LNCaP clone FGC (cell line): ENCODE results near the gene C10orf88.
A peak's percentile ranks its signal among the peaks of the same experiment; 100 is the strongest.

Experiments used
- DNase-seq: peaks from one replicate; pipeline ENCODE4 v3.0.0-alpha.2; 2011; ENCODE audit warnings: low read depth
- H3K4me3 ChIP-seq: 2 replicates; pipeline ENCODE4 v1.5.1; 2011; ENCODE audit warnings: mild to moderate bottlenecking, low read depth, low read length, control low read depth
- TF ChIP-seq, protein P1 (sequence below): IDR thresholded peaks from 2 replicates; pipeline ENCODE4 v1.5.1; 2012; ENCODE audit warnings: mild to moderate bottlenecking; ENCODE audit not compliant: control insufficient read depth, insufficient read depth; ENCODE audit errors: extremely low read depth

C10orf88 gene

DNA sequence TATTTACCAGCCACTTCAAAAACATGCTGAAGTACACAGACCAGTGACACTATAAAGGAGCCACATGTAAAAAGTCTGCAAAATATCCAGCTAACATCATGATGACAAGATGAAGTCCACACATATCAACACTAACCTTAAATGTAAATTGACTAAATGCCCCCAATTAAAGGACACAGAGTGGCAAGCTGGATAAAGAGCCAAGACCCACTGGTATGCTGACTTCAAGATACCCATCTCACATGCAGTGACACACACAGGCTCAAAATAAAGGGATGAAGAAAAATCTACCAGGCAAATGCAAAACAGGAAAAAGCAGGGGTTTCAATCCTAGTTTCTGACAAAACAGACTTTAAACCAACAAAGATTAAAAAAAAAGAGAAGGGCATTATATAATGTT is 12.9 kb upstream of the C10orf88 start:
- H3K4me3 ChIP-seq = no peak overlapping the region
- no peak for DNase-seq
- TF ChIP-seq, protein P1, sequence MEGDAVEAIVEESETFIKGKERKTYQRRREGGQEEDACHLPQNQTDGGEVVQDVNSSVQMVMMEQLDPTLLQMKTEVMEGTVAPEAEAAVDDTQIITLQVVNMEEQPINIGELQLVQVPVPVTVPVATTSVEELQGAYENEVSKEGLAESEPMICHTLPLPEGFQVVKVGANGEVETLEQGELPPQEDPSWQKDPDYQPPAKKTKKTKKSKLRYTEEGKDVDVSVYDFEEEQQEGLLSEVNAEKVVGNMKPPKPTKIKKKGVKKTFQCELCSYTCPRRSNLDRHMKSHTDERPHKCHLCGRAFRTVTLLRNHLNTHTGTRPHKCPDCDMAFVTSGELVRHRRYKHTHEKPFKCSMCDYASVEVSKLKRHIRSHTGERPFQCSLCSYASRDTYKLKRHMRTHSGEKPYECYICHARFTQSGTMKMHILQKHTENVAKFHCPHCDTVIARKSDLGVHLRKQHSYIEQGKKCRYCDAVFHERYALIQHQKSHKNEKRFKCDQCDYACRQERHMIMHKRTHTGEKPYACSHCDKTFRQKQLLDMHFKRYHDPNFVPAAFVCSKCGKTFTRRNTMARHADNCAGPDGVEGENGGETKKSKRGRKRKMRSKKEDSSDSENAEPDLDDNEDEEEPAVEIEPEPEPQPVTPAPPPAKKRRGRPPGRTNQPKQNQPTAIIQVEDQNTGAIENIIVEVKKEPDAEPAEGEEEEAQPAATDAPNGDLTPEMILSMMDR = no peak

DNA sequence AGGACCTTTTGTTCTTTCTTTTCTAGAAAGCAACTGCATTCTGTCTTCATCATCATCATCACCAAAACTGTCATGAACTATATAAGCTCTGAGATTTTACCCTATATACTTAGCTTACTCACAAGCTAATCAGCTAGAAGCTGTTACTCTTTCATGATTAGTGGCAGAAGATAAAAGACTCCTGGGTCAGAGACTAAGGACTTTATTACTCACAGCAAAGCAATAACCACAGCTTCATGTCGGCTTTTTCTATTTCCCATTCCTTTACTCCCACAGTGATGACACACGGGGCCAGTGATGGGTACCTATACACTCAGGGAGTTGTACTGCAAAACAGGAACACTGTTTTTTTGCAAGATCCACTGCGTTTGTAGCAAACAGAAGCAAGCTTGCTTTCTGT is 8.4 kb upstream of the C10orf88 start:
- TF ChIP-seq, protein P1 = no peak
- DNase-seq = no peak
- no peak overlapping the region for H3K4me3 ChIP-seq

DNA sequence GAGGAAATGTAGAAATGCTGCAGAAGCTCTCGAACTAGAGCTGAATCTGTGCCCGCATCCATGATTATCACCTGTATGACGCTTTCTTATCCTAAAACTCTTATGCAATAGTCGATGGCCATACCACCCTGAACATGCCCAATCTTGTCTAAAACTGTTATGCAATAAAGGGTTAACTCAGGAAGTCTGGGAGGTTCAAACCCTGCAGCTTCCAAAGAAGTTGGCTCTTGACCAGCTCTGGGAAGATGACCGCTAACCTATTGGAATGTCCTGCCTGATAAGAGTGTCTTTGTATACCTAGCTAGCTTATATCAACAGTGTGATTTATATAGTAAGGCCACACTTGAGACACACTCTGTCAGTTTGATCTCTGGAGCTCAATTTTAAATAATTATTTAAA is 3.4 kb upstream of the C10orf88 start:
- DNase-seq = no peak
- H3K4me3 ChIP-seq = no peak overlapping the region
- TF ChIP-seq, protein P1 = no peak

GRCh38 chr10:122955892-122956291 is 1.9 kb upstream of the C10orf88 start:
- TF ChIP-seq, protein P1 = no peak
- DNase-seq = no peak
- H3K4me3 ChIP-seq = no peak overlapping the region

GRCh38 chr10:122954731-122955050 is 664 bp upstream of the C10orf88 start:
- H3K4me3 ChIP-seq = peak overlapping the region; percentile 84
- TF ChIP-seq, protein P1 = no peak
- DNase-seq = no peak

DNA sequence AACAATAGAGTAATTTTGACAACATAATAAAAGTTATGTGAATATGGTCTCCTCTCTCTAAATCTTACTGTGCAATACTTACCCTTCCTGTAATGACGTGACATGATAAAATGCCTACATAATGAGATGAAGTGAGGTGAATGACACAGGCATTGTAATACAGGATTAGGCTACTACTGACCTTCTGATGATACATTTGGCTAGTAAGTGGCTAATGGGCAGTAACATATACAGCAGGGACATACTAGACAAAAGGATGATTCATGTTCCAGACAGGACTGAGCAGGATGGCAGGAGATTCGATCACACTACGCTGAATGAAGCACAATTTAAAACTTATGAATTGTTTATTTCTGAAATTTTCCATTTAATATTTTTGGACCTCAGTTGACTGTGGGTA is 4.7 kb downstream of the C10orf88 start:
- no peak for DNase-seq
- H3K4me3 ChIP-seq = no peak overlapping the region
- TF ChIP-seq, protein P1 = no peak

DNA sequence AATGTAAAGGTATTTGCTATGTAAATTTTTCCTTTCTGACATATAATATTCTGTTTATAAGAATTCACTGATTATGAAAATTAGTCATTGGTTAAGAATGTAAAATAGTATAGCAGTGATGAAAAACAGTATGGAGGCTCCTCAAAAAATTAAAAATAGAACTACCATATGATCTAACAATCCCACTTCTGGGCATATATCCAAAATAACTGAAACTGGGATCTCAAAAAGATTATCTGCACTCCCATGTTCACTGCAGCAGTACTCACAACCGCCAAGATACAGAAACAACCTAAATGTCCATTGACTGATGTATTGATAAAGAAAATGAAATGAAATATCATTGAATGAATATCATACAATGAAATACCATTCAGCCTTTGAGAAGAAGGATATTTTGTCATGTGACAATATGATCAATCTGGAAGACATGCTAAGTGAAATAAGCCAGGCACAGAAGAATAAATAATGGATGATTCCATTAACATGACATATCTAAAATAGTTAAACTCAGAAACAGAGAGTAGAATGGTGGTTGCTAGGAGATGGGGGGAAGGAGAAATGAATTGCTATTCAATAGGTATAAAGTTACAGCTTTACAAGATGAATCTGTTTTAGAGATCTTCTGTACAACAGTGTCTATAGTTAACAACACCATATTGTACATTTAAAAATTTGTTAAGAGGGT is 14.0 kb downstream of the C10orf88 start:
- TF ChIP-seq, protein P1 = no peak
- no peak overlapping the region for H3K4me3 ChIP-seq
- no peak for DNase-seq
